DOHH2 (cell line): ENCODE measurements around the gene MAP3K4.

Source experiments
- H3F3A ChIP-seq: fragments of 200-600 bp; sonication (generic), shearing (Covaris generic); 2 replicates; pipeline ENCODE4 v1.6.0; 2016; ENCODE audit warnings: antibody characterized with exemption, mild to moderate bottlenecking; ENCODE audit not compliant: control insufficient read depth, insufficient read depth
- H3K27ac ChIP-seq: fragments of 200-600 bp; sonication (generic); 2 replicates; pipeline ENCODE4 v1.5.1; 2014; ENCODE audit warnings: low read depth, mild to moderate bottlenecking, low read length, moderate library complexity
- H3K27me3 ChIP-seq: fragments of 200-600 bp; sonication (generic); 2 replicates; pipeline ENCODE4 v1.6.1; 2014; ENCODE audit warnings: mild to moderate bottlenecking, low read length, mixed read lengths; ENCODE audit not compliant: control insufficient read depth
- H3K36me3 ChIP-seq: fragments of 200-600 bp; sonication (generic); 2 replicates; pipeline ENCODE4 v1.6.1; 2014; ENCODE audit warnings: mild to moderate bottlenecking, low read length, moderate library complexity, mixed read lengths; ENCODE audit not compliant: control insufficient read depth
- H3K4me1 ChIP-seq: fragments of 200-600 bp; sonication (generic); 2 replicates; pipeline ENCODE4 v1.6.1; 2014; ENCODE audit warnings: mild to moderate bottlenecking, low read length, mixed read lengths; ENCODE audit not compliant: control insufficient read depth
- H3K4me2 ChIP-seq: fragments of 200-600 bp; sonication (generic); 2 replicates; pipeline ENCODE4 v1.6.0; 2014; ENCODE audit warnings: mild to moderate bottlenecking, low read length, moderate library complexity
- H3K4me3 ChIP-seq: fragments of 200-600 bp; sonication (generic); 2 replicates; pipeline ENCODE4 v1.5.1; 2014; ENCODE audit warnings: mild to moderate bottlenecking, low read length, mixed read lengths
- H3K79me2 ChIP-seq: fragments of 200-600 bp; sonication (generic); 2 replicates; pipeline ENCODE4 v1.6.1; 2014; ENCODE audit warnings: mild to moderate bottlenecking, low read length, mixed read lengths; ENCODE audit not compliant: control insufficient read depth
- H3K9me2 ChIP-seq: fragments of 200-600 bp; sonication (generic); replicated peaks from 2 replicates; pipeline ENCODE4 v1.6.1; 2014; ENCODE audit warnings: mild to moderate bottlenecking, low read length, mixed read lengths; ENCODE audit not compliant: control insufficient read depth
- H3K9me3 ChIP-seq: fragments of 200-600 bp; sonication (generic); 2 replicates; pipeline ENCODE4 v1.6.1; 2014; ENCODE audit warnings: antibody characterized with exemption, low read length, mixed read lengths; ENCODE audit not compliant: control insufficient read depth, insufficient read depth
- H4K20me1 ChIP-seq: fragments of 200-600 bp; sonication (generic); 2 replicates; pipeline ENCODE4 v1.6.0; 2014; ENCODE audit warnings: low read depth, mild to moderate bottlenecking, antibody characterized with exemption, low read length, moderate library complexity; ENCODE audit not compliant: control insufficient read depth, insufficient read depth
- CTCF ChIP-seq: fragments of 200-600 bp; sonication (generic); IDR thresholded peaks from one replicate; pipeline ENCODE4 v1.5.1; 2014; ENCODE audit warnings: antibody characterized with exemption, mild to moderate bottlenecking, low read depth, low read length; ENCODE audit not compliant: poor library complexity, severe bottlenecking
- EZH2phosphoT487 ChIP-seq: fragments of 200-600 bp; sonication (generic); IDR thresholded peaks from 2 replicates; pipeline ENCODE4 v1.6.1; 2017; ENCODE audit warnings: borderline replicate concordance, mild to moderate bottlenecking, antibody characterized with exemption, low read length, moderate library complexity, mixed read lengths

The MAP3K4 gene

DNA sequence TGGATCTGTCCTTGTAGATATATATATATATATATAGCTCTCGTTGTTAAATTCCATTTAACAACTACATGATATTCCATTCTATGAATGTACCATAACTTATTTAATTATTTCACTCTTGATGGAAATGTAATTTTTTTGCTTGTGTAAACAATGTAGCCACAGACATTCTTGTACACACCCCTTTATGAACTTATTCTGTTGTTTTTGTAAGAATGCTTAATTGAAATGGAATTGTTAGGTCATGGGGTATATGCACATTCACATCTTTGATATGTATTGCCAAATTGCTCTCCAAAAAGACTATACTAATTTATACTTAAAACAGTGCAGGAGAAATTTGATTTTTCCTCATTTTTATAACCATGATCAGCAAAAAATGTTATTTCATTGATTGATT lies 67.2 kb downstream of the MAP3K4 start:
- Histone ChIP-seq H4K20me1 (no peaks in the 10 kb centered on the region), H3K9me3 (peaks cover 6% of the 10 kb centered on the region; the same call in 1 of the 2 replicates), H3K27me3 (no peaks in the 10 kb centered on the region), H3K4me1 (peaks cover 41% of the 10 kb centered on the region), H3K4me2 (no peak overlapping the region), H3K9me2 (no peaks in the 10 kb centered on the region), H3K27ac (no peak overlapping the region), H3K79me2 (peaks cover 62% of the 10 kb centered on the region), H3F3A (0 out of 2 replicates have a peak, but pooled peaks cover 3% of the 10 kb centered on the region), H3K4me3 (no peak overlapping the region), H3K36me3 (peaks cover 25% of the 10 kb centered on the region)
- TF ChIP-seq CTCF: no peak

DNA sequence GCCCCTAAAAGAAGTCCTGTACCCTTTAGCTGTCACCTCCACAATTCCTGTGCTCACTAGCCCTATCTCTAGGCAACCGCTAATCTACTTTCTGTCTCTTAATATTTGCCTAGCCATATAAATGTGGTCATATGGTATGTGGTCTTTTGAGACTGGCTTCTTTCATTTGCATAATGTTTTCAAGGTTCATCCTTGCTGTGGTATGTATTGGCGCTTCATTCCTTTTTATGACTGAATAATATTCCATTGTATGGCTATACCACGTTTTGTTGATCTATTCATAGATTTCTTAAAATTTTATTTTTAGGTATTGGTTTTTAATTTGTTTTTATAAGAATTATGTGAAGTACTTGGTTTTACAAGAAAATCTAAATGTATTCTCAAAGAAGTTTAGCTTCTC lies 70.0 kb downstream of the MAP3K4 start:
- Histone ChIP-seq H3K4me1 (peaks cover 25% of the 10 kb centered on the region), H3K4me2 (no peak overlapping the region), H3F3A (0 out of 2 replicates have a peak, but pooled peaks cover 3% of the 10 kb centered on the region), H3K9me2 (no peaks in the 10 kb centered on the region), H3K79me2 (peaks cover 62% of the 10 kb centered on the region), H3K4me3 (no peak overlapping the region), H4K20me1 (no peaks in the 10 kb centered on the region), H3K9me3 (peaks cover 6% of the 10 kb centered on the region; the same call in 1 of the 2 replicates), H3K27ac (no peak overlapping the region), H3K36me3 (peaks cover 19% of the 10 kb centered on the region), H3K27me3 (no peaks in the 10 kb centered on the region)
- no peak for TF ChIP-seq CTCF
- no peak for TF ChIP-seq EZH2phosphoT487

GRCh38 chr6:161064915-161065314 lies 73.3 kb downstream of the MAP3K4 start:
- H3K4me1 ChIP-seq: peaks cover 6% of the 10 kb centered on the region; the same call in 1 of the 2 replicates
- no peak overlapping the region for H3K4me3 ChIP-seq
- TF ChIP-seq EZH2phosphoT487 (no peak), CTCF (no peak)
- H3K27ac ChIP-seq: no peak overlapping the region
- H3K9me3 ChIP-seq: peaks cover 6% of the 10 kb centered on the region; the same call in 1 of the 2 replicates
- no peaks in the 10 kb centered on the region for H3K9me2 ChIP-seq
- H4K20me1 ChIP-seq: no peaks in the 10 kb centered on the region
- no peak overlapping the region for H3K4me2 ChIP-seq
- no peaks in the 10 kb centered on the region for H3K27me3 ChIP-seq
- peaks cover 38% of the 10 kb centered on the region for H3K79me2 ChIP-seq
- 0 out of 2 replicates have a peak, but pooled peaks cover 3% of the 10 kb centered on the region for H3F3A ChIP-seq
- peaks cover 10% of the 10 kb centered on the region for H3K36me3 ChIP-seq
